Measurements from ENCODE around the gene DDX1.

The DDX1 gene

GRCh38 chr2:15665067-15665942 is 73.6 kb downstream of the DDX1 start:
- DNase-seq = no peak

GRCh38 chr2:15665943-15666460 is 74.3 kb downstream of the DDX1 start:
- no peak for DNase-seq

GRCh38 chr2:15666861-15667808 is 75.5 kb downstream of the DDX1 start:
- no peak for DNase-seq

- no peak for DNase-seq
Observed at GRCh38 chr2:15667809-15668556, 76.3 kb downstream of the DDX1 start.

- DNase-seq = no peak
Observed at GRCh38 chr2:15668611-15669305, 77.1 kb downstream of the DDX1 start.

DNA sequence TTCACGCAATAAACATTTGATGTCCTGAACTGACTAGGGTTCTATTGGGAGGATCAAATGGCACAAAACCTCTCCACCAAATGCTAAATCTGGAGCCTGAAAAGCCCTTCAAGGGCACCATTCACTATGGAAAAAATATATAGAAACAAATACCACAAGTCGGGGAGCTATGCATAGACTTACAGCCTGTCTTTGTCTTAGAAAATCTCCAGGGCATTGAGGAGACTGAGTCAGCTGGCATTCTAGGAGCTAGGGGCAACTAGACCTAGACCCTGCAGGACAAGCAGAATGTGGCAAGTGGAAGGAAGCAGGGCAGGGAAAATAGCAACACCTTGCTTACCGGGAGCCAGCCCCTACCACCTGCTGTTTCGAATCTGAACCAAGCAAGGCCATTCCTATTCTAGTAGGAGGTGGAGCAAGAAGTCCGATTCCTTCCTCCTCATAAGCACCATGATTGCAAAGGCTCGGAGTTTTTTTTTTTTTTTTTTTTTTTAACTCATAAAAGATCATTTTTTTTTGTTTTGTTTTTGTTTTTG is 77.8 kb downstream of the DDX1 start:
- DNase-seq = no peak

DNA sequence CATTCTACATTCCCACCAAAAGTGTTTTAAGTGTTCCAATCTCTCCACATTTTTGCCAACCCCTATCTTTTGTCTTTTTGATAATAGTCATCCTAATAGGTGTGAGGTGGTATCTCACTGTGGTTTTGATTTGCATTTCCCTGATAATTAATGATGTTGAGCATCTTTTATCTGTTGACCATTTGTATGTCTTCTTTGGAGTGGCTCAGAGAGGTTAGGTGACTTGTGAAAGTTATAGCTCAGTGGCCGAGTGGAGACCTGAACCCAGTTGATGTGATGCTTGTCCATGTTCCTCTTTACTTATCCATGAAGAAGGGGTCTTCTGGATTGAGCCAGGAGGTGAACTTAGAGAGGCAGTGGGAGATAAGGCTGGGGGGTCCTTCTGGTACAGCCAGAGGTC is 78.8 kb downstream of the DDX1 start:
- no peak for DNase-seq

DNA sequence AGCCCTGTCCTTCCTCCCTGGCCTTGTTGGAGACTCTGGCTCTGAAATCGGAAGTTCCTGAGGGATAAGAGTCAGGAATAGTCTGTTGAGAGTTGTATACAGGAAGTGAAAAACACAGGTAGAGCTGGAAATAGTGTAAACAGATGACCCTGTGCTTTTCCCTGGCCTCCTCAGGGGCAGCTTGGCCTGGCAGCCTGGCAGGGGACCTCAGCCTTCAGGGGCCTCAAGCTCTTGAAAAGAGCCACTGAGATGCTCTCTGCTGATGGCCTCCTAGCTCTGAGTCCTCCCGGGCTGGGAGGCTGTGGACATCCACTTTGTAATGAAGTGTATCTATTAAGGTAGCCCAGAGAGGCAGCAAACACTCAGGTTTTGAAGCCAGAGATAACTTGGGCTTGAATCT is 79.3 kb downstream of the DDX1 start:
- DNase-seq = no peak

- no peak for DNase-seq
Observed at GRCh38 chr2:15671409-15671808, 79.7 kb downstream of the DDX1 start.

DNA sequence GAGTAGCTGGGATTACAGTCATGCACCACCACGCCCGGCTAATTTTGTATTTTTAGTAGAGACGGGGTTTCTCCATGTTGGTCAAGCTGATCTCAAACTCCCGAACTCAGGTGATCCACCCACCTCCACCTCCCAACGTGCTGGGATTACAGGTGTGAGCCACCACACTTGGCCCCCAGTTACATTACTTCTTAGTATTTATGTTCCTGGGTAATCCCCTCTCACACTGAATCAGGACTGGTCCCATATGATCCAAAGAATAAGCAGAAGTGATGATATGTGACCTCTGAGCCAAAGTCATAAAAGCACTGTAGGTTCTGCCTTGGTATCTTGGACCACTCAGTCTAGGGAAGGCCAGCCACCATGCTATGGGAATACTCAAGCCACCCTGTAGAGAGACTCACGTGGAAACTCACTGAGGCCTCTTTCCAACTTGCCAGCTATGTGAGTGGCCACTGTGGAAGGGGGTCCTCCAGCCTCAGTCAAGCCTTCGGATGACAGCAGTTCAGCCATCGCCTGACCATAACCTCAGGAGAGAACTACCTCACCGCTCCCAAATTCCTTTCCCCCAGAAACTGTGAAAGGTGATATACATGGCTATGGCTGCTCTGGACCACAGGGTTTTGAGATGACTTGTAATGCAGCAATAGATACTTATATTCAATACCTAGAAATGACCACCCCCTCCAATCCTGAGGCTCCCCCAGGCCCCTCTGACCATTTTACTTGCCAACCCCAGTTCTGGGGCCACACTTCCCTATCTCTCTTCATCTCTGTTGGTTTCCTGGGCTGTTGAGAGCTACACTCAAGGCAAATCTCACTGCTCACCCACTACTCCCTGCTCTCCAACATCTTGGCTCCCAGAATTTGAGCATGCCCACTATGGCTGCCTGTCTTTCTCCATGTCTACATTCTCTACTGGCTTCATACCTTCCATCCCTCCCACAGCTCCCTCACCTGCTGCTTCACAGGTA is 80.5 kb downstream of the DDX1 start:
- DNase-seq = no peak

GRCh38 chr2:15672961-15673918 is 81.6 kb downstream of the DDX1 start:
- DNase-seq = no peak

DNA sequence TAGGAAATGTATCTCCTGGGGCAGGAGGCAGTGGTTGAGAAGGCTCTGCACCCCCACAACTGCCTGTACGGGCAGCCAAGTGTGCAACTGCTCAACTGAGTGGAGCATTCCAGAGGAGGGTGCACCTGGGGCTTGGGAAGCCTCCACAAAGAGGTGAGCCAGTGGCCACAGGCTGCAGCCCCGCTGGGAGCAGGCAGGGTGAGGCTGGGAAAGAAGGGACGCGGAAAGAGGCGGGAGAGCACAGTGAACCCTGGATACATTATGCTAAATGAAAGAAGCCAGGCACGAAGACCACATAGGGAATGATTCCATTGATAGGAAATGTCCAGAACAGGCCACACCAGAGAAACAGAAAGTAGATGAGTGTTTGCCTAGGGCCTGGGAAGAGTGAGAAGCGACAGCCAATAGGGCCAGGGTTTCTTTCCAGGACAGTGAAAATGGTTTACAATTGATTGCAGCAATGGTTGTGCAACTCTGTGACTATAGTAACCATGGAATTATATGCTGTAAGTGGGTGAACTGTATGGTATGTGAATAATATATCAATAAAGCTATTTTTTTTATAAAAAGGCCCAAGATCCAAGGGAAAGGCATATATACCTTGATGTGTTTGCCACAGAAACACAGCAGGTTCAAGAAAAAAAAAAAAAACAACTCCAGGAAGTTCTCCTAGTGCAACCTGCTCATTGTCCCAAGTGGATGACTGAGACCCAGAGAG is 82.4 kb downstream of the DDX1 start:
- DNase-seq = no peak

GRCh38 chr2:15674637-15675455 is 83.2 kb downstream of the DDX1 start:
- DNase-seq = no peak

DNA sequence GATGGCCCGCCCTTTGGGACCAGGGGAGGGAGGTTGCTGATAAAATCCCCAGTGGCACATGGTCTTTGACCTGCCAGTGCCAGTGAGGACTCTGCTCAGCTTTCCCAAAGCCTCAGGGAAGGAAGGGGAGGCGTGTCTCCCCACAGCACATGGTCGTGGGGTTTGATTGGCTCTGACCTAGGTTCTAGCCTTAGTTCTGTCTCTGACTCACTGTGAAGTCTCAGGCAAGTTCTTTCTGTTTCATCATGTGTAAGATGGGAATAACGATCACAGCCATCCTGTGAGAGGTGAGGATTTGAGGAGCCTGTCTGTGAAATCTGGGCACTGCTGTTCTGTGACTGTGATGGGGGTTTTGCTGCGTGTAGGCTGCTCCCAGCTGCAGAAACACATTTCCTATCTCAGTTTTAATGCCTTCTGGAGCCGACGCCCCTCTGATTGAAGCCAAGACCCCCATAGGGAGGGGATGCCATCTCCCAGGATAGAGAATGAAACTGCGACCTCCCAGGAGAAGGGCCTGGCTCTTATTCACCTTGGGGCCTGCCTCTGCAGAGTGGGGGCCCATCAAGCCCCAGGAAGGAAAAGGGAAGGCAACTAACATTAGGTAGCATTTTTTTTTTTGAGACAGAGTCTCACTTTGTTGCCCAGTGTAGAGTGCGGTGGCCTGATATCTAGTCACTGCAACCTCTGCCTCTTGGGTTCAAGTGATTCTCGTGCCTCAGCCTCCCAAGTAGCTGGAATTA is 84.0 kb downstream of the DDX1 start:
- no peak for DNase-seq

DNA sequence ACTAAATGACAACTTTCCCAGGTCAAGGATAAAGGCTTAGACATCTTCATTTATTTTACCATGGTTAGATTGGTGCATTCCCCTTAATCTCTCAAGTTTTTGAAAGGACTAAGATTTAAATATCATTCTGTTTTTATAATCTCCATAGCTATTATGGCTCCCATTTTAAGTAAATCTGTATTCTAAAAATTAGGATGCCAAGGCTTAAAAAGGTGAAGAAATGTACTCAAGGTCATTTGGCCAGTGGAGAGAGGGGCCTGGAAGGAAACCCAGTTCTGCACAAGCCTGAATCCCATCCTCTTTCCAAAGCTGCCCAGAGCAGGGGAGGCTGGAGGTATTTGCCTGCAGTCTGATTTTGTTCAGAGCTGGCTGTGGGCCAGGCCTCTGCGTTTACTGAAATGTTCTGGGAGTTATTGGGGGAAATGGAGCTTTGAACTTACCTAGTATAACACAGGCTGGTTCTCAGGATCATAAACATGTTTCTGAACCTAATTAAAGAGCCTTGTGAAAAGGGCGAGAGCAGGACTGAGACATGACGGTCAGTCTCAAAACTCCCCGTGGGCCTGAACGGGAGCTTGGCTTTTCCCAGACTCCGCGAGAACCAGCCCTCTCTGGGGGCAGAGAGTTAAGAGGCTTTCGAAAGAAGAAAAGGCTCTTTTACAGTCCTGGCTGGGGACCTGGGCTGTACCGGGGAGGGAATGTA is 85.6 kb downstream of the DDX1 start:
- no peak for DNase-seq

GRCh38 chr2:15678346-15678745 is 86.7 kb downstream of the DDX1 start:
- no peak for DNase-seq

All from stimulated activated CD4-positive, alpha-beta T cell treated with anti-CD3 and anti-CD28 coated beads, Interleukin-4, amount 100 ng/mL, for 1 hour (primary cell).